BLaER1 treated with 17β-estradiol and CSF1 and Interleukin-3, amounts not matched to agents 10 nM and 100 nM (cell line): Measurements from ENCODE around the gene NEUROG1.

Experiments
- H3K27ac ChIP-seq, 11 experiments: shearing (Covaris generic); formaldehyde crosslinking; 2 replicates each; pipeline ENCODE4 v1.8.1; 2022
- H3K27me3 ChIP-seq, 11 experiments: shearing (Covaris generic); formaldehyde crosslinking; 2 replicates each; pipeline ENCODE4 v1.8.1; 2022
- H3K36me3 ChIP-seq, 11 experiments: shearing (Covaris generic); formaldehyde crosslinking; 2 replicates each; pipeline ENCODE4 v1.8.1; 2022
- H3K4me1 ChIP-seq, 10 experiments: shearing (Covaris generic); formaldehyde crosslinking; 2 replicates each; pipeline ENCODE4 v1.8.1; 2022
- H3K4me2 ChIP-seq, 11 experiments: shearing (Covaris generic); formaldehyde crosslinking; 2 replicates each; pipeline ENCODE4 v1.8.1; 2022
- H3K4me3 ChIP-seq, 10 experiments: shearing (Covaris generic); formaldehyde crosslinking; 2 replicates each; pipeline ENCODE4 v1.8.1; 2022
- H3K9ac ChIP-seq, 11 experiments: shearing (Covaris generic); formaldehyde crosslinking; 2 replicates each; pipeline ENCODE4 v1.8.1; 2022
- H3K9me3 ChIP-seq, 11 experiments: shearing (Covaris generic); formaldehyde crosslinking; replicated peaks in 1 of 11; 2 replicates each; pipeline ENCODE4 v1.8.1; 2022
- H4K20me1 ChIP-seq, 11 experiments: shearing (Covaris generic); formaldehyde crosslinking; 2 replicates each; pipeline ENCODE4 v1.8.1; 2022
- Cebpa-rat ChIP-seq, 11 experiments: shearing (Covaris generic); IDR thresholded peaks; 2 replicates each; pipeline ENCODE4 v1.8.1; 2022

NEUROG1 gene

GRCh38 chr5:135491038-135491551 lies 44.7 kb downstream of the NEUROG1 start:
- peak overlapping the region in 2 of 11 experiments; percentile 1 to 9; a peak in 3 of 22 replicates for H3K4me2 ChIP-seq

GRCh38 chr5:135490245-135491037 lies 45.3 kb downstream of the NEUROG1 start:
- Histone ChIP-seq H3K27ac (no peak overlapping the region), H3K4me3 (peak overlapping the region in 7 of 10 experiments; percentile 3 to 63 (median 46); a peak in 5 of 20 replicates), H3K36me3 (no peaks in the 10 kb centered on the region), H3K27me3 (peaks cover 76 to 100% (median 96%) of the 10 kb centered on the region in 11 experiments), H3K9me3 (peaks cover 0 to 37% (median 8%) of the 10 kb centered on the region in 11 experiments; a peak in 12 of 22 replicates), H4K20me1 (peaks cover 0 to 46% (median 23%) of the 10 kb centered on the region in 11 experiments; a peak in 16 of 22 replicates), H3K9ac (no peak overlapping the region), H3K4me1 (peaks cover 19 to 80% (median 34%) of the 10 kb centered on the region in 10 experiments), H3K4me2 (peak overlapping the region; percentile 67 to 93 (median 74); a peak in 21 of 22 replicates)
- TF ChIP-seq Cebpa-rat (IDR thresholded peaks at IDR 0.05), result no peak

More at GRCh38 chr5:135491038-135491551, 44.7 kb downstream of the NEUROG1 start:
- Histone ChIP-seq H3K27me3 (peaks cover 70 to 94% (median 89%) of the 10 kb centered on the region in 11 experiments), H3K4me1 (peaks cover 19 to 80% (median 34%) of the 10 kb centered on the region in 10 experiments), H3K9ac (no peak overlapping the region), H3K9me3 (peaks cover 0 to 37% (median 11%) of the 10 kb centered on the region in 11 experiments; a peak in 13 of 22 replicates), H4K20me1 (peaks cover 0 to 46% (median 23%) of the 10 kb centered on the region in 11 experiments; a peak in 16 of 22 replicates), H3K27ac (no peak overlapping the region), H3K4me3 (0 out of 20 replicates have a peak overlapping the region, but pooled peaks of 1 of the 10 experiments have one; percentile 3), H3K36me3 (no peaks in the 10 kb centered on the region)
- TF ChIP-seq Cebpa-rat (IDR thresholded peaks at IDR 0.05), result no peak

GRCh38 chr5:135489466-135490244 lies 46.1 kb downstream of the NEUROG1 start:
- Histone ChIP-seq H3K36me3 (no peaks in the 10 kb centered on the region), H3K9me3 (peaks cover 0 to 29% (median 5%) of the 10 kb centered on the region in 11 experiments; a peak in 10 of 22 replicates), H3K4me3 (peak overlapping the region; percentile 33 to 63 (median 48)), H3K4me2 (peak overlapping the region; percentile 67 to 93 (median 74)), H3K27me3 (peaks cover 78 to 100% (median 99%) of the 10 kb centered on the region in 11 experiments), H3K9ac (0 out of 22 replicates have a peak overlapping the region, but pooled peaks of 2 of the 11 experiments have one; percentile 47 to 52), H4K20me1 (peaks cover 0 to 46% (median 23%) of the 10 kb centered on the region in 11 experiments; a peak in 16 of 22 replicates), H3K4me1 (peaks cover 19 to 75% (median 34%) of the 10 kb centered on the region in 10 experiments), H3K27ac (no peak overlapping the region)
- TF ChIP-seq Cebpa-rat (IDR thresholded peaks at IDR 0.05), result no peak

GRCh38 chr5:135488727-135489465 lies 46.9 kb downstream of the NEUROG1 start:
- peaks cover 0 to 22% (median 5%) of the 10 kb centered on the region in 11 experiments; a peak in 10 of 22 replicates for H3K9me3 ChIP-seq
- peaks cover 0 to 46% (median 23%) of the 10 kb centered on the region in 11 experiments; a peak in 16 of 22 replicates for H4K20me1 ChIP-seq
- H3K36me3 ChIP-seq, result no peaks in the 10 kb centered on the region
- TF ChIP-seq Cebpa-rat (IDR thresholded peaks at IDR 0.05), result no peak
- peak overlapping the region; percentile 33 to 63 (median 48) for H3K4me3 ChIP-seq
- H3K9ac ChIP-seq, result peak overlapping the region in 4 of 11 experiments; percentile 12 to 52 (median 45); a peak in 4 of 22 replicates
- peak overlapping the region; percentile 67 to 93 (median 74) for H3K4me2 ChIP-seq
- no peak overlapping the region for H3K27ac ChIP-seq
- H3K4me1 ChIP-seq, result peaks cover 19 to 67% (median 34%) of the 10 kb centered on the region in 10 experiments
- peaks cover 78 to 96% (median 92%) of the 10 kb centered on the region in 11 experiments for H3K27me3 ChIP-seq

- peak overlapping the region in 2 of 10 experiments; percentile 52 to 59; a peak in 3 of 20 replicates for H3K4me3 ChIP-seq
- H3K9me3 ChIP-seq, result peaks cover 0 to 22% (median 5%) of the 10 kb centered on the region in 11 experiments; a peak in 10 of 22 replicates
- peaks cover 0 to 46% (median 23%) of the 10 kb centered on the region in 11 experiments; a peak in 16 of 22 replicates for H4K20me1 ChIP-seq
- no peak for TF ChIP-seq Cebpa-rat (IDR thresholded peaks at IDR 0.05)
- peaks cover 19 to 58% (median 32%) of the 10 kb centered on the region in 10 experiments for H3K4me1 ChIP-seq
- no peak overlapping the region for H3K27ac ChIP-seq
- peaks cover 76 to 86% (median 83%) of the 10 kb centered on the region in 11 experiments for H3K27me3 ChIP-seq
- H3K9ac ChIP-seq, result no peak overlapping the region
- H3K36me3 ChIP-seq, result no peaks in the 10 kb centered on the region
- peak overlapping the region in 2 of 11 experiments; percentile 88 to 93; a peak in 5 of 22 replicates for H3K4me2 ChIP-seq
Observed at GRCh38 chr5:135487839-135488514, 47.8 kb downstream of the NEUROG1 start.

GRCh38 chr5:135487037-135487395 lies 48.7 kb downstream of the NEUROG1 start:
- no peak for TF ChIP-seq Cebpa-rat (IDR thresholded peaks at IDR 0.05)
- H3K4me3 ChIP-seq, result no peak overlapping the region
- peaks cover 0 to 46% (median 23%) of the 10 kb centered on the region in 11 experiments; a peak in 16 of 22 replicates for H4K20me1 ChIP-seq
- H3K36me3 ChIP-seq, result no peaks in the 10 kb centered on the region
- peaks cover 67 to 77% (median 74%) of the 10 kb centered on the region in 11 experiments for H3K27me3 ChIP-seq
- peaks cover 0 to 16% (median 5%) of the 10 kb centered on the region in 11 experiments; a peak in 10 of 22 replicates for H3K9me3 ChIP-seq
- no peak overlapping the region; a peak in 2 of 22 replicates for H3K4me2 ChIP-seq
- H3K4me1 ChIP-seq, result peaks cover 19 to 57% (median 31%) of the 10 kb centered on the region in 10 experiments
- H3K9ac ChIP-seq, result no peak overlapping the region
- no peak overlapping the region for H3K27ac ChIP-seq
